Fibroblast of pulmonary artery (primary cell): Measurements from ENCODE around the gene RPRD1B.
A peak's percentile ranks its signal among the peaks of the same experiment; 100 is the strongest.

Experiments
- DNase-seq: peaks from one replicate; pipeline ENCODE4 v3.0.0-alpha.2; 2010; ENCODE audit warnings: low read depth
- H3K4me3 ChIP-seq: replicated peaks from 2 replicates; pipeline ENCODE4 v1.5.1; 2011; ENCODE audit warnings: low read depth, mild to moderate bottlenecking, control low read depth, low read length, moderate library complexity
- CTCF ChIP-seq: IDR thresholded peaks from 2 replicates; pipeline ENCODE4 v1.5.1; 2011; ENCODE audit warnings: mild to moderate bottlenecking, control low read depth, low read length, inconsistent platforms; ENCODE audit errors: missing control alignments

RPRD1B gene

GRCh38 chr20:38108438-38108985, 75.0 kb downstream of the RPRD1B start:
- TF ChIP-seq CTCF = no peak
- peak; percentile 74 for DNase-seq
- no peak overlapping the region for H3K4me3 ChIP-seq

DNA sequence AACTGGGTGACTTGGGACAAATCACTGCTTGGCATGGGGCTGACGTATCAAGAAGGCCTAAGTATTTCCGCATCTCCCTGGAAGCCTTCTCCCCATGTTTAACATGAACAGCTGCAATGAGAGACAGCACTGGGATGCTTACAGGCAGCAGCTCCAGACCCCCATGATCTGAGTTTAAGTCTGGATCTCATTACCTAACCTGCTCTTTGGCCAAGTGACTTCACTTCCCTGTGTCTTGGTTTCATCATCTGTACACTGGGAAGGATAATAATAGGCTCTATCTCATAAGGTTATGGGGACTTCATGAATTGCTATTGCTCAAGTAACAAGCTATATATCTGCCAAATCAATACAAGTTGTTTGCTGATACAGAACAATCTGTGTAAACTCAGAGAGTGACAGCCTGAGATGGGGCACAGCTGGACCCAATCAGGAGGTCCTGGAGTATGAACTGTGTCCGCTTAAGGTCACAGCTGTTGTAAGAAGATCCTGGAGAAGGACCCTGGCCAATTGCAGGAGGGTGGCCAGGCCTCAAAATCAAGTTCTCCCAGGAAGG, 75.5 kb downstream of the RPRD1B start:
- peak; percentile 76 for DNase-seq
- no peak for TF ChIP-seq CTCF
- H3K4me3 ChIP-seq = no peak overlapping the region

- no peak for TF ChIP-seq CTCF
- H3K4me3 ChIP-seq = no peak overlapping the region
- peak; percentile 97 for DNase-seq
These were observed 76.3 kb downstream of the RPRD1B start for GRCh38 chr20:38109591-38110524.

DNA sequence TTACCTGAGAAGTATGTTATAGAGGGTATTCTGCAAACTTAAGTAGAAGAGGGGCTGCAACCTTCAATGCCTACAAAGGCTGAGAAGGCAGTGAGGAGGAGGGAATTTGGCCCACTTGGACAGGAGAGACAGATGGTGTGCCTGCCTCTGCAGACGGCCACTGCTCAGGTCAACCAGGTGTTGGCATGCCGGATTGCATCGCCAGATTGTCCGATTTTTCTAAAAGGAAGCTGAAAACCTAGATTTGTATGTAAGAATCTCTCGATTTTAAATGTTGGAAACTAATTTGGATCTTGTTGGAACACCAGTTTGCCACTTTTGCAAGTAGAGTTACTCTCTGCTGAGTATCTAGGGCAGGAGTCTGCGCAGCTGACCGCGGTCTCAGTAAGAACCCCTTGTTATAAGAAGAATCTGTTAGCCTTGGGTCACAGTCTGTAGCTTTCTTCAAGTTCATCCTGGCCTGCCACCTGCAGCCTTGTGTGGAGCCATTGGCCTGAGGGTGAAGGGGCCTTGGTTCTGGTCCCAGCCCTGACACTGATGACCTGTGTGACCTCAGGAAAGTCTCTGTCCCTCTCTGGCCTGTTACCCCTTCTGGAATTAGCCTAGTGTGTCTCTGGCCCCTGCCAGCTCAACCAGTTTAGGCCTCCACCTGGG, 77.1 kb downstream of the RPRD1B start:
- TF ChIP-seq CTCF = no peak
- H3K4me3 ChIP-seq = no peak overlapping the region
- no peak for DNase-seq

- DNase-seq = no peak
- no peak for TF ChIP-seq CTCF
These were observed 78.1 kb downstream of the RPRD1B start for GRCh38 chr20:38111366-38112232.

GRCh38 chr20:38112261-38112929, 78.8 kb downstream of the RPRD1B start:
- H3K4me3 ChIP-seq = no peak overlapping the region
- TF ChIP-seq CTCF = no peak
- DNase-seq = no peak

More at GRCh38 chr20:38111366-38112232, 78.1 kb downstream of the RPRD1B start:
- H3K4me3 ChIP-seq = no peak overlapping the region
